Measurements from ENCODE around the gene WNK2. TPM values are rescaled to one million over a fixed set of nuclear protein-coding genes. Genes with fewer than 3 reads are reported as not detected.

Gene WNK2
- total RNA-seq, 1 donor from 2014 or later: 6.2 TPM

DNA sequence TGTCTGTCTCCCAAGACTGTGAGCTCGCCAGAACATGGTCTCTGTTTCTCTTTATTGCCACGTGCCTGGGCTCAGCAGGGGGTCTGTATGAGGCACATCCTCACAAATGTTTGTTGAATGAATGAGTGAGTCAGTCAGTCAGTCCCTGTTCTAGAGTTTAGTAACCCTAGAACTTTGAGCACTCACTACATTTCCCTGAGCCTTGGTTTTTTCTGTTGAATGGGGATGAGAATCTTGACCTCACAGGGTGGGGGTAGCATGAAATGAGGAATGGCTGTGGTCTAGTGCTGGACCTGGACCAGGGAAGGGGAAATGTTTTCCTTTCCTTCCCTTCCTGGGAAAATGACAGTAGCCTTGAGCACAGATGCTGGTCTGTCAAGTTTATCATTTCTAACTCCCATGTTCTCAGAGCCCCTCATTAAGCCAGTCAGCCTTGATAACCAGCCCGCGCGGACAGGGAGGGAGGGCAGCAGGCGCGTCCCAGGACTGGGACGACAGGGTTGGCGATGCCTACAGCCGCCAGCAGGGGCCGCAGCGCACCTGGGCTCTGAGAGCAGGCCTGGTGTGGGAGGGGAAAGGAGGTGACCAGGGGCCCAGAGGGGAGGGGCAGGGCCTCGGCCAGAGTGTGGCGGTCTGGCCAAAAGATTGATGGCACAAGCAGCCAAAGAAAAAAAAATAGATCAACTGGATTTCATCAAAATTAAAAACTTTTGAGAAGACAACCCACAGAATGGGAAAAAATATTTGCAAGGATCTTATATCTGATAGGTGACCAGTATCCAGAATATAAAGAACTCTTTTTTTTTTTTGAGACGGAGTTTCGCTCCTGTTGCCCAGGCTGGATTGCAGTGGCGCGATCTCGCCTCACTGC, 24.1 kb upstream of the WNK2 start:
- TF ChIP-seq EZH2 (IDR thresholded peaks at IDR 0.05): no peak
- TF ChIP-seq EZH2phosphoT487 (IDR thresholded peaks at IDR 0.05): no peak
- TF ChIP-seq CTCF (IDR thresholded peaks at IDR 0.05): peak; percentile 99
- Histone ChIP-seq H3F3A (ENCODE audit: low read depth) (no peaks in the 10 kb centered on the region), H3K4me3 (no peak overlapping the region), H3K9ac (no peak overlapping the region), H3K27ac (no peak overlapping the region), H3K36me3 (no peaks in the 10 kb centered on the region), H3K4me1 (no peaks in the 10 kb centered on the region), H3K79me2 (ENCODE audit: low read depth) (no peaks in the 10 kb centered on the region), H3K4me2 (no peak overlapping the region), H3K9me3 (ENCODE audit: low read depth) (no peaks in the 10 kb centered on the region), H4K20me1 (ENCODE audit: low read depth) (no peaks in the 10 kb centered on the region), H2AFZ (replicated peaks) (no peak overlapping the region), H3K27me3 (no peaks in the 10 kb centered on the region)
- Mint-ChIP-seq H3K27ac (no peak overlapping the region), H3K4me3 (peak overlapping the region; percentile 67), H3K9me3 (no peaks in the 10 kb centered on the region), H3K36me3 (no peaks in the 10 kb centered on the region), H3K27me3 (ENCODE audit: insufficient read depth, low read depth) (peaks cover 5% of the 10 kb centered on the region), H3K4me1 (peaks cover 24% of the 10 kb centered on the region)
- peak; percentile 94 for DNase-seq (ENCODE audit: low spot score)

DNA sequence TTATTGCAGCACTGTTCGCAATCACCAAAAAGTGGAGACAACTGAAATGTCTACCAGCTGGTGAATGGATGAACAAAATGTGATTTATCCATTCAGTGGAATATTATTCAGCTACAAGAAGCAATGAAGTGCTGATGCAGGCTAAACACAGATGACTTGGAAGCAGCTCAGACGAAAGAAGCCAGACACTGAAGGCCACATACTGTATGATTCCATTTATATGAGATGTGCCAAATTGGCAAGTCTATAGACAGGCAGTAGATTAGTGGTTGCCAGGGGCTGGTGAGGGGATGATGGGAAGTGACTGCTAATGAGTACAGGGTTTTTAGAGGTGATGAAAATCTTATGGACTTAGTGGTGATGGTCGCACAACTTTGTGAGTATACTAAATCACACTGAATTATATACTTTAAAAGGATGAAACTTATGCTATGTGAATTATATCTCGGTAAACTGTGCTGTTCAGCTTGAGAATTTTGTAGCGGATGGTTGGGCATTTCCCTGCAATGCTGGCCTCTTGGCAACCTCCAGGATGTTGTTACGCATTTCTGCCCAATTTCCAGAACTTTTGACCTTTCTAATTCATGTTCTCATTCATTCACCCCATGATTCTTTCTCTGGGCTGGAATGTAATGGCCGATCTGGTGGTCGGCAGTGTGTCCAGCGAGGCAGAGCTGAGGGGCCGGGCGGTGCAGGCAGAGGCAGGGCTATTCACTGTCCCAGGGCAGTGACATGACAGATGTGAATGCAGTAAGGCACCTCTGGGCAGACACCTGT, 22.0 kb upstream of the WNK2 start:
- Histone ChIP-seq H3K27me3 (no peaks in the 10 kb centered on the region), H2AFZ (replicated peaks) (no peak overlapping the region), H3K9me3 (ENCODE audit: low read depth) (no peaks in the 10 kb centered on the region), H3K4me1 (no peaks in the 10 kb centered on the region), H3K4me2 (no peak overlapping the region), H3F3A (ENCODE audit: low read depth) (no peaks in the 10 kb centered on the region), H3K4me3 (no peak overlapping the region), H3K27ac (no peak overlapping the region), H3K79me2 (ENCODE audit: low read depth) (no peaks in the 10 kb centered on the region), H4K20me1 (ENCODE audit: low read depth) (no peaks in the 10 kb centered on the region), H3K9ac (no peak overlapping the region), H3K36me3 (no peaks in the 10 kb centered on the region)
- Mint-ChIP-seq H3K4me3 (no peak overlapping the region), H3K4me1 (peaks cover 27% of the 10 kb centered on the region), H3K27me3 (ENCODE audit: insufficient read depth, low read depth) (peaks cover 5% of the 10 kb centered on the region), H3K27ac (no peak overlapping the region), H3K36me3 (no peaks in the 10 kb centered on the region), H3K9me3 (no peaks in the 10 kb centered on the region)
- TF ChIP-seq EZH2 (IDR thresholded peaks at IDR 0.05) (no peak), EZH2phosphoT487 (IDR thresholded peaks at IDR 0.05) (no peak), CTCF (IDR thresholded peaks at IDR 0.05) (no peak)
- no peak for DNase-seq (ENCODE audit: low spot score)

DNA sequence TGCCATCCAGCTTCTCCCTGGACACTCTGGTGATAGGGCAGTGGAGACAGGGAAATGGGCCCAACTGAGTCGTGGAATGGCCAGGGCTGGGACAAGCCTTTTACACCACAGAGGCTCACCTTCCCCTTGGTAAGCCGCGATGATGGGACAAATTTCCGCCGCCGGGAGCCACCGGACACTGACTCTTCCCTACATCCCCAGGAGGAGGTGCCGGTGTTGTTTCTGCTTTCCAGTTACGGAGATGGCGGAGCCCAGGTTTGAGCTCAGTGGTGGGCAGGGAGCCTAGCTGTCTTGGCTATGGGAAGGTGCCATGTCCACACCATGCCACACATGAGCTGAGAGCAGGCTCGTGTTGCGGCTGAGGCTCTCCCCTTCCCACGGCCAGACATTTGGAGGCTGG, 19.9 kb upstream of the WNK2 start:
- Histone ChIP-seq H3K4me2 (no peak overlapping the region), H3K4me1 (no peaks in the 10 kb centered on the region), H3K27me3 (no peaks in the 10 kb centered on the region), H3F3A (ENCODE audit: low read depth) (no peaks in the 10 kb centered on the region), H3K4me3 (no peak overlapping the region), H3K79me2 (ENCODE audit: low read depth) (no peaks in the 10 kb centered on the region), H3K36me3 (no peaks in the 10 kb centered on the region), H3K27ac (no peak overlapping the region), H3K9me3 (ENCODE audit: low read depth) (no peaks in the 10 kb centered on the region), H3K9ac (no peak overlapping the region), H4K20me1 (ENCODE audit: low read depth) (no peaks in the 10 kb centered on the region), H2AFZ (replicated peaks) (no peak overlapping the region)
- no peak for DNase-seq (ENCODE audit: low spot score)
- Mint-ChIP-seq H3K27me3 (ENCODE audit: insufficient read depth, low read depth) (peaks cover 9% of the 10 kb centered on the region), H3K4me3 (no peak overlapping the region), H3K9me3 (no peaks in the 10 kb centered on the region), H3K4me1 (peaks cover 27% of the 10 kb centered on the region), H3K27ac (no peak overlapping the region), H3K36me3 (no peaks in the 10 kb centered on the region)
- no peak for TF ChIP-seq EZH2 (IDR thresholded peaks at IDR 0.05)
- peak; percentile 21 for TF ChIP-seq CTCF (IDR thresholded peaks at IDR 0.05)

Measured in neural progenitor cell (in vitro differentiated cells).